ENCODE measurements around the gene FLAD1. TPM values are rescaled to one million over a fixed set of nuclear protein-coding genes. Genes with fewer than 3 reads are reported as not detected.
"Not testable (repeated sequence)": the region's sequence is repeated elsewhere in the genome, so short reads cannot be mapped to it uniquely, and the experiment has no call there.

Gene FLAD1
- total RNA-seq, 1 experiment from 2014 or later, result 82.4 TPM

GRCh38 chr1:154978360-154978759, 4.8 kb upstream of the FLAD1 start:
- H3K4me3 ChIP-seq (ENCODE audit: low read depth, low read length, poor library complexity, severe bottlenecking), result no peak overlapping the region
- no peak for DNase-seq (ENCODE audit: low spot score)
- no peaks in the 10 kb centered on the region for H3K9me3 ChIP-seq (ENCODE audit: low read depth, low read length, poor library complexity, severe bottlenecking)
- CTCF ChIA-PET, result no interaction called here
- peaks cover 37% of the 10 kb centered on the region for H3K36me3 ChIP-seq (ENCODE audit: insufficient read depth, low read length, poor library complexity, severe bottlenecking)
- POLR2A ChIA-PET (ENCODE audit: low non-redundant PET), result no interaction called here
- H3K27me3 ChIP-seq (replicated peaks; ENCODE audit: insufficient read depth, low read depth, low read length, poor library complexity), result no peaks in the 10 kb centered on the region
- intact Hi-C loops (cut with micrococcal nuclease; ENCODE audit: unreplicated experiment), result no loop called here
- BruUV-seq (replicated peaks), result no TSS peak
- no peak for TF ChIP-seq CTCF (conservative IDR thresholded peaks at IDR 0.05; ENCODE audit: low read depth, low read length)
- no peak for TF ChIP-seq EZH2 (IDR thresholded peaks at IDR 0.05; ENCODE audit: borderline replicate concordance, low read depth, low read length, poor library complexity, severe bottlenecking)
- peak overlapping the region; percentile 96 for H3K27ac ChIP-seq (ENCODE audit: low read depth, low read length, poor library complexity, severe bottlenecking)
- H3K4me1 ChIP-seq (ENCODE audit: insufficient read depth, low read length, poor library complexity, severe bottlenecking), result peaks cover 26% of the 10 kb centered on the region

- ChIA-PET CTCF (no interaction called here), POLR2A (ENCODE audit: low non-redundant PET) (no interaction called here)
- TSS peak; percentile 99 for BruUV-seq (replicated peaks)
- no peak for DNase-seq (ENCODE audit: low spot score)
- TF ChIP-seq CTCF (conservative IDR thresholded peaks at IDR 0.05; ENCODE audit: low read depth, low read length) (no peak), EZH2 (IDR thresholded peaks at IDR 0.05; ENCODE audit: borderline replicate concordance, low read depth, low read length, poor library complexity, severe bottlenecking) (no peak)
- intact Hi-C loops (cut with micrococcal nuclease; ENCODE audit: unreplicated experiment), result no loop called here
- H3K4me3 ChIP-seq (ENCODE audit: low read depth, low read length, poor library complexity, severe bottlenecking), result peak overlapping the region; percentile 76
- H3K4me1 ChIP-seq (ENCODE audit: insufficient read depth, low read length, poor library complexity, severe bottlenecking), result peaks cover 9% of the 10 kb centered on the region
- no peaks in the 10 kb centered on the region for H3K9me3 ChIP-seq (ENCODE audit: low read depth, low read length, poor library complexity, severe bottlenecking)
- H3K27me3 ChIP-seq (replicated peaks; ENCODE audit: insufficient read depth, low read depth, low read length, poor library complexity), result no peaks in the 10 kb centered on the region
- peaks cover 38% of the 10 kb centered on the region for H3K36me3 ChIP-seq (ENCODE audit: insufficient read depth, low read length, poor library complexity, severe bottlenecking)
- peak overlapping the region; percentile 75 for H3K27ac ChIP-seq (ENCODE audit: low read depth, low read length, poor library complexity, severe bottlenecking)
Observed at GRCh38 chr1:154982341-154982740, 803 bp upstream of the FLAD1 start.

GRCh38 chr1:154983776-154984466, 777 bp downstream of the FLAD1 start:
- Histone ChIP-seq H3K4me3 (ENCODE audit: low read depth, low read length, poor library complexity, severe bottlenecking) (peak overlapping the region; percentile 76), H3K27ac (ENCODE audit: low read depth, low read length, poor library complexity, severe bottlenecking) (peak overlapping the region; percentile 67), H3K9me3 (ENCODE audit: low read depth, low read length, poor library complexity, severe bottlenecking) (no peaks in the 10 kb centered on the region), H3K4me1 (ENCODE audit: insufficient read depth, low read length, poor library complexity, severe bottlenecking) (peaks cover 6% of the 10 kb centered on the region), H3K27me3 (replicated peaks; ENCODE audit: insufficient read depth, low read depth, low read length, poor library complexity) (no peaks in the 10 kb centered on the region), H3K36me3 (ENCODE audit: insufficient read depth, low read length, poor library complexity, severe bottlenecking) (peaks cover 41% of the 10 kb centered on the region)
- BruUV-seq (replicated peaks), result no TSS peak
- intact Hi-C loops (cut with micrococcal nuclease; ENCODE audit: unreplicated experiment), result no loop called here
- CTCF ChIA-PET, result interaction anchor here (0.7 kb wide), 2 partner anchors 28 to 504 kb away, joined by 3 to 6 read pairs; partner anchors contain the start of gene PBXIP1
- DNase-seq (ENCODE audit: low spot score), result no peak
- TF ChIP-seq EZH2 (IDR thresholded peaks at IDR 0.05; ENCODE audit: borderline replicate concordance, low read depth, low read length, poor library complexity, severe bottlenecking) (no peak), CTCF (conservative IDR thresholded peaks at IDR 0.05; ENCODE audit: low read depth, low read length) (no peak)
- POLR2A ChIA-PET (ENCODE audit: low non-redundant PET), result interaction anchor here (0.7 kb wide), 1 partner anchor 34 kb away, joined by 4 read pairs; no protein-coding TSS in a partner anchor

GRCh38 chr1:154986736-154987135, 3.6 kb downstream of the FLAD1 start:
- H3K9me3 ChIP-seq (ENCODE audit: low read depth, low read length, poor library complexity, severe bottlenecking); H3K4me1 ChIP-seq (ENCODE audit: insufficient read depth, low read length, poor library complexity, severe bottlenecking); intact Hi-C loops (cut with micrococcal nuclease; ENCODE audit: unreplicated experiment); H3K27ac ChIP-seq (ENCODE audit: low read depth, low read length, poor library complexity, severe bottlenecking); H3K4me3 ChIP-seq (ENCODE audit: low read depth, low read length, poor library complexity, severe bottlenecking); H3K27me3 ChIP-seq (replicated peaks; ENCODE audit: insufficient read depth, low read depth, low read length, poor library complexity); DNase-seq (ENCODE audit: low spot score); POLR2A ChIA-PET (ENCODE audit: low non-redundant PET); BruUV-seq (replicated peaks): not testable (repeated sequence)
- H3K36me3 ChIP-seq (ENCODE audit: insufficient read depth, low read length, poor library complexity, severe bottlenecking), result peaks cover 40% of the 10 kb centered on the region
- CTCF ChIA-PET, result interaction anchor here (0.6 to 1.3 kb wide), 2 partner anchors 12 to 46 kb away, joined by 5 to 7 read pairs; no protein-coding TSS in a partner anchor
